ENCODE data around the gene ATP5F1D. TPM values are rescaled to one million over a fixed set of nuclear protein-coding genes. Genes with fewer than 3 reads are reported as not detected.

Gene ATP5F1D
- total and polyA plus RNA-seq, 2 donors, result 47.6 to 150 TPM

- peak overlapping the region; percentile 92 to 97 for H3K27ac ChIP-seq (ENCODE audit: low read depth in 1 of 2, low read length in 1 of 2)
- H3K36me3 ChIP-seq (ENCODE audit: control insufficient read depth in 2 of 2, insufficient read depth in 2 of 2, low read length in 1 of 2), result peaks cover 49 to 60% of the 10 kb centered on the region in 2 donors
- peaks cover 0 to under 1% of the 10 kb centered on the region in 2 donors for H3K27me3 ChIP-seq (ENCODE audit: control insufficient read depth in 2 of 2, insufficient read depth in 1 of 2, low read length in 1 of 2)
- WGBS, result 62% methylated on average over 23 of the region's 23 CpGs
- DNase-seq (ENCODE audit: low read depth in 6 of 9, low spot score in 9 of 9), result no peak
- peak overlapping the region; percentile 89 to 99 for H3K4me3 ChIP-seq (ENCODE audit: low read length in 2 of 2)
- H3K9me3 ChIP-seq (ENCODE audit: control insufficient read depth in 2 of 2, insufficient read depth in 1 of 2, low read length in 1 of 2), result peaks cover 0 to 9% of the 10 kb centered on the region in 2 donors
- H3K4me1 ChIP-seq (ENCODE audit: control insufficient read depth in 2 of 2, insufficient read depth in 2 of 2, low read length in 2 of 2), result peaks cover 14 to 41% of the 10 kb centered on the region in 2 donors
Measured at GRCh38 chr19:1253514-1254080, 12.0 kb downstream of the ATP5F1D start.

GRCh38 chr19:1254081-1254527 is 12.6 kb downstream of the ATP5F1D start:
- no peak overlapping the region for H3K4me3 ChIP-seq (ENCODE audit: low read length in 2 of 2)
- H3K27me3 ChIP-seq (ENCODE audit: control insufficient read depth in 2 of 2, insufficient read depth in 1 of 2, low read length in 1 of 2), result no peaks in the 10 kb centered on the region
- H3K4me1 ChIP-seq (ENCODE audit: control insufficient read depth in 2 of 2, insufficient read depth in 2 of 2, low read length in 2 of 2), result peaks cover 18 to 44% of the 10 kb centered on the region in 2 donors
- H3K9me3 ChIP-seq (ENCODE audit: control insufficient read depth in 2 of 2, insufficient read depth in 1 of 2, low read length in 1 of 2), result peaks cover 0 to 9% of the 10 kb centered on the region in 2 donors
- 95% methylated on average over 37 of the region's 37 CpGs for whole genome bisulfite sequencing
- peak overlapping the region in 1 of 2 donors; percentile 97 for H3K27ac ChIP-seq (ENCODE audit: low read depth in 1 of 2, low read length in 1 of 2)
- DNase-seq (ENCODE audit: low read depth in 6 of 9, low spot score in 9 of 9), result no peak
- H3K36me3 ChIP-seq (ENCODE audit: control insufficient read depth in 2 of 2, insufficient read depth in 2 of 2, low read length in 1 of 2), result peaks cover 49 to 60% of the 10 kb centered on the region in 2 donors

- Histone ChIP-seq H3K9me3 (ENCODE audit: control insufficient read depth in 2 of 2, insufficient read depth in 1 of 2, low read length in 1 of 2) (peaks cover 0 to 9% of the 10 kb centered on the region in 2 donors), H3K4me1 (ENCODE audit: control insufficient read depth in 2 of 2, insufficient read depth in 2 of 2, low read length in 2 of 2) (peaks cover 23 to 49% of the 10 kb centered on the region in 2 donors), H3K27ac (ENCODE audit: low read depth in 1 of 2, low read length in 1 of 2) (peak overlapping the region in 1 of 2 donors; percentile 46), H3K36me3 (ENCODE audit: control insufficient read depth in 2 of 2, insufficient read depth in 2 of 2, low read length in 1 of 2) (peaks cover 49 to 60% of the 10 kb centered on the region in 2 donors), H3K27me3 (ENCODE audit: control insufficient read depth in 2 of 2, insufficient read depth in 1 of 2, low read length in 1 of 2) (no peaks in the 10 kb centered on the region), H3K4me3 (ENCODE audit: low read length in 2 of 2) (no peak overlapping the region)
- WGBS, result 98% methylated on average over 20 of the region's 20 CpGs
- no peak for DNase-seq (ENCODE audit: low read depth in 6 of 9, low spot score in 9 of 9)
Measured at GRCh38 chr19:1254530-1255185, 13.1 kb downstream of the ATP5F1D start.

GRCh38 chr19:1255186-1256161 is 13.9 kb downstream of the ATP5F1D start:
- Histone ChIP-seq H3K9me3 (ENCODE audit: control insufficient read depth in 2 of 2, insufficient read depth in 1 of 2, low read length in 1 of 2) (peaks cover 0 to 9% of the 10 kb centered on the region in 2 donors), H3K4me3 (ENCODE audit: low read length in 2 of 2) (no peak overlapping the region), H3K4me1 (ENCODE audit: control insufficient read depth in 2 of 2, insufficient read depth in 2 of 2, low read length in 2 of 2) (peaks cover 31 to 57% of the 10 kb centered on the region in 2 donors), H3K27me3 (ENCODE audit: control insufficient read depth in 2 of 2, insufficient read depth in 1 of 2, low read length in 1 of 2) (no peaks in the 10 kb centered on the region), H3K27ac (ENCODE audit: low read depth in 1 of 2, low read length in 1 of 2) (peak overlapping the region in 1 of 2 donors; percentile 15), H3K36me3 (ENCODE audit: control insufficient read depth in 2 of 2, insufficient read depth in 2 of 2, low read length in 1 of 2) (peaks cover 49 to 60% of the 10 kb centered on the region in 2 donors)
- DNase-seq (ENCODE audit: low read depth in 6 of 9, low spot score in 9 of 9), result no peak
- 95% methylated on average over 52 of the region's 52 CpGs for WGBS

- Histone ChIP-seq H3K4me3 (ENCODE audit: low read length in 2 of 2) (no peak overlapping the region), H3K9me3 (ENCODE audit: control insufficient read depth in 2 of 2, insufficient read depth in 1 of 2, low read length in 1 of 2) (peaks cover 0 to 9% of the 10 kb centered on the region in 2 donors), H3K4me1 (ENCODE audit: control insufficient read depth in 2 of 2, insufficient read depth in 2 of 2, low read length in 2 of 2) (peaks cover 39 to 64% of the 10 kb centered on the region in 2 donors), H3K36me3 (ENCODE audit: control insufficient read depth in 2 of 2, insufficient read depth in 2 of 2, low read length in 1 of 2) (peaks cover 46 to 53% of the 10 kb centered on the region in 2 donors), H3K27ac (ENCODE audit: low read depth in 1 of 2, low read length in 1 of 2) (peak overlapping the region in 1 of 2 donors; percentile 69), H3K27me3 (ENCODE audit: control insufficient read depth in 2 of 2, insufficient read depth in 1 of 2, low read length in 1 of 2) (no peaks in the 10 kb centered on the region)
- 97% methylated on average over 46 of the region's 46 CpGs for WGBS
- no peak for DNase-seq (ENCODE audit: low read depth in 6 of 9, low spot score in 9 of 9)
Measured at GRCh38 chr19:1256646-1257474, 15.3 kb downstream of the ATP5F1D start.

GRCh38 chr19:1257475-1258162 is 16.1 kb downstream of the ATP5F1D start:
- Histone ChIP-seq H3K36me3 (ENCODE audit: control insufficient read depth in 2 of 2, insufficient read depth in 2 of 2, low read length in 1 of 2) (peaks cover 46 to 52% of the 10 kb centered on the region in 2 donors), H3K27ac (ENCODE audit: low read depth in 1 of 2, low read length in 1 of 2) (peak overlapping the region in 1 of 2 donors; percentile 6), H3K27me3 (ENCODE audit: control insufficient read depth in 2 of 2, insufficient read depth in 1 of 2, low read length in 1 of 2) (no peaks in the 10 kb centered on the region), H3K4me1 (ENCODE audit: control insufficient read depth in 2 of 2, insufficient read depth in 2 of 2, low read length in 2 of 2) (peaks cover 45 to 66% of the 10 kb centered on the region in 2 donors), H3K9me3 (ENCODE audit: control insufficient read depth in 2 of 2, insufficient read depth in 1 of 2, low read length in 1 of 2) (peaks cover 0 to 9% of the 10 kb centered on the region in 2 donors), H3K4me3 (ENCODE audit: low read length in 2 of 2) (no peak overlapping the region)
- no peak for DNase-seq (ENCODE audit: low read depth in 6 of 9, low spot score in 9 of 9)
- 90% methylated on average over 23 of the region's 23 CpGs for WGBS

GRCh38 chr19:1258163-1258492 is 16.6 kb downstream of the ATP5F1D start:
- H3K27ac ChIP-seq (ENCODE audit: low read depth in 1 of 2, low read length in 1 of 2), result peak overlapping the region; percentile 50 to 52
- H3K36me3 ChIP-seq (ENCODE audit: control insufficient read depth in 2 of 2, insufficient read depth in 2 of 2, low read length in 1 of 2), result peaks cover 46 to 51% of the 10 kb centered on the region in 2 donors
- H3K4me3 ChIP-seq (ENCODE audit: low read length in 2 of 2), result no peak overlapping the region
- WGBS, result 94% methylated on average over 8 of the region's 8 CpGs
- H3K9me3 ChIP-seq (ENCODE audit: control insufficient read depth in 2 of 2, insufficient read depth in 1 of 2, low read length in 1 of 2), result peaks cover 0 to 9% of the 10 kb centered on the region in 2 donors
- DNase-seq (ENCODE audit: low read depth in 6 of 9, low spot score in 9 of 9), result no peak
- H3K27me3 ChIP-seq (ENCODE audit: control insufficient read depth in 2 of 2, insufficient read depth in 1 of 2, low read length in 1 of 2), result no peaks in the 10 kb centered on the region
- peaks cover 46 to 66% of the 10 kb centered on the region in 2 donors for H3K4me1 ChIP-seq (ENCODE audit: control insufficient read depth in 2 of 2, insufficient read depth in 2 of 2, low read length in 2 of 2)

- Histone ChIP-seq H3K4me3 (ENCODE audit: low read length in 2 of 2) (peak overlapping the region; percentile 28 to 41), H3K27ac (ENCODE audit: low read depth in 1 of 2, low read length in 1 of 2) (peak overlapping the region; percentile 79 to 95), H3K27me3 (ENCODE audit: control insufficient read depth in 2 of 2, insufficient read depth in 1 of 2, low read length in 1 of 2) (no peaks in the 10 kb centered on the region), H3K9me3 (ENCODE audit: control insufficient read depth in 2 of 2, insufficient read depth in 1 of 2, low read length in 1 of 2) (peaks cover 0 to 9% of the 10 kb centered on the region in 2 donors), H3K36me3 (ENCODE audit: control insufficient read depth in 2 of 2, insufficient read depth in 2 of 2, low read length in 1 of 2) (peaks cover 44% of the 10 kb centered on the region in 2 donors), H3K4me1 (ENCODE audit: control insufficient read depth in 2 of 2, insufficient read depth in 2 of 2, low read length in 2 of 2) (peaks cover 40 to 62% of the 10 kb centered on the region in 2 donors)
- DNase-seq (ENCODE audit: low read depth in 6 of 9, low spot score in 9 of 9), result no peak
- 18% methylated on average over 15 of the region's 15 CpGs for WGBS
Measured at GRCh38 chr19:1258707-1259205, 17.2 kb downstream of the ATP5F1D start.

Data from thymus (tissue), 11 donors.